Measurements from ENCODE around the gene LRRC8C. TPM values are rescaled to one million over a fixed set of nuclear protein-coding genes. Genes with fewer than 3 reads are reported as not detected.

The LRRC8C gene
- total and polyA plus RNA-seq, 10 of the 15 experiments (the other 5 are each of a cell fraction or from before 2014, with no cell fraction given) = 2.3 to 16.3 (median 10.8) TPM

GRCh38 chr1:89667691-89668090 is 34.8 kb downstream of the LRRC8C start:
- intact Hi-C loops (cut with micrococcal nuclease; ENCODE audit: unreplicated experiment) (no loop called here), in situ Hi-C loops (cut with MboI) (no loop called here)
- BruUV-seq (replicated peaks) = no TSS peak
- H3K79me2 ChIP-seq (ENCODE audit: control insufficient read depth, insufficient read depth, low read length) = peaks cover 36% of the 10 kb centered on the region
- H4K20me1 ChIP-seq (ENCODE audit: control insufficient read depth, insufficient read depth) = no peaks in the 10 kb centered on the region
- FAIRE-seq = no peak
- no peaks in the 10 kb centered on the region for H3K36me3 ChIP-seq (ENCODE audit: control insufficient read depth in 2 of 2, insufficient read depth in 2 of 2, low read length in 1 of 2)
- peak overlapping the region; percentile 13; the same call in 1 of the 2 replicates for H3K27ac ChIP-seq (ENCODE audit: control insufficient read depth, insufficient read depth)
- ChIA-PET CTCF (interaction anchor here (0.7 to 5.4 kb wide), 10 partner anchors 8 to 95 kb away, joined by 3 to 68 read pairs (median 3); no protein-coding TSS in a partner anchor), RAD21 (ENCODE audit: unreplicated experiment) (interaction anchor here (0.8 to 6.7 kb wide), 16 partner anchors 9 to 97 kb away, joined by 3 to 76 read pairs (median 4); no protein-coding TSS in a partner anchor), SMC1A (ENCODE audit: uncharacterized antibody, unreplicated experiment) (interaction anchor here (0.7 to 15.5 kb wide), 10 partner anchors 8 to 96 kb away, joined by 3 to 353 read pairs (median 6); partner anchors contain the start of gene LRRC8C), POLR2A (interaction anchor here (1.0 to 6.6 kb wide), 9 partner anchors 9 to 95 kb away, joined by 3 to 57 read pairs (median 4); no protein-coding TSS in a partner anchor)
- peaks cover 37% of the 10 kb centered on the region for H3K4me1 ChIP-seq (ENCODE audit: control insufficient read depth, insufficient read depth, low read length)
- TF ChIP-seq IKZF1 (conservative IDR thresholded peaks at IDR 0.05) = no peak
- TF ChIP-seq RELA (IDR thresholded peaks at IDR 0.05; ENCODE audit: borderline replicate concordance, partially characterized antibody) = no peak
- TF ChIP-seq SREBF2 (IDR thresholded peaks at IDR 0.05; ENCODE audit: low read length) = no peak
- TF ChIP-seq CHD4 (IDR thresholded peaks at IDR 0.05) = no peak
- TF ChIP-seq, protein P1, sequence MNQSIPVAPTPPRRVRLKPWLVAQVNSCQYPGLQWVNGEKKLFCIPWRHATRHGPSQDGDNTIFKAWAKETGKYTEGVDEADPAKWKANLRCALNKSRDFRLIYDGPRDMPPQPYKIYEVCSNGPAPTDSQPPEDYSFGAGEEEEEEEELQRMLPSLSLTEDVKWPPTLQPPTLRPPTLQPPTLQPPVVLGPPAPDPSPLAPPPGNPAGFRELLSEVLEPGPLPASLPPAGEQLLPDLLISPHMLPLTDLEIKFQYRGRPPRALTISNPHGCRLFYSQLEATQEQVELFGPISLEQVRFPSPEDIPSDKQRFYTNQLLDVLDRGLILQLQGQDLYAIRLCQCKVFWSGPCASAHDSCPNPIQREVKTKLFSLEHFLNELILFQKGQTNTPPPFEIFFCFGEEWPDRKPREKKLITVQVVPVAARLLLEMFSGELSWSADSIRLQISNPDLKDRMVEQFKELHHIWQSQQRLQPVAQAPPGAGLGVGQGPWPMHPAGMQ (IDR thresholded peaks at IDR 0.05; ENCODE audit: borderline replicate concordance) = no peak
- no peak for TF ChIP-seq NR2C2 (IDR thresholded peaks at IDR 0.05; ENCODE audit: borderline replicate concordance, control insufficient read depth, insufficient read length, low read depth)
- TF ChIP-seq ATF2 (IDR thresholded peaks at IDR 0.05; ENCODE audit: low read length) = no peak
- no peak for TF ChIP-seq RELB (IDR thresholded peaks at IDR 0.05; ENCODE audit: low read depth)
- no peak for TF ChIP-seq ATF7 (IDR thresholded peaks at IDR 0.05; ENCODE audit: low read depth)
- no peak for TF ChIP-seq KDM1A (IDR thresholded peaks at IDR 0.05; ENCODE audit: borderline replicate concordance)
- TF ChIP-seq, protein P2, sequence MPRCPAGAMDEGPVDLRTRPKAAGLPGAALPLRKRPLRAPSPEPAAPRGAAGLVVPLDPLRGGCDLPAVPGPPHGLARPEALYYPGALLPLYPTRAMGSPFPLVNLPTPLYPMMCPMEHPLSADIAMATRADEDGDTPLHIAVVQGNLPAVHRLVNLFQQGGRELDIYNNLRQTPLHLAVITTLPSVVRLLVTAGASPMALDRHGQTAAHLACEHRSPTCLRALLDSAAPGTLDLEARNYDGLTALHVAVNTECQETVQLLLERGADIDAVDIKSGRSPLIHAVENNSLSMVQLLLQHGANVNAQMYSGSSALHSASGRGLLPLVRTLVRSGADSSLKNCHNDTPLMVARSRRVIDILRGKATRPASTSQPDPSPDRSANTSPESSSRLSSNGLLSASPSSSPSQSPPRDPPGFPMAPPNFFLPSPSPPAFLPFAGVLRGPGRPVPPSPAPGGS (IDR thresholded peaks at IDR 0.05; ENCODE audit: borderline replicate concordance, insufficient read depth, low read depth, low read length, poor library complexity, severe bottlenecking) = no peak
- TF ChIP-seq HCFC1 (IDR thresholded peaks at IDR 0.05; ENCODE audit: low read length) = no peak
- no peak overlapping the region for H3K9ac ChIP-seq (ENCODE audit: control insufficient read depth, insufficient read depth, low read length)
- no peak for ATAC-seq
- WGBS (ENCODE audit: insufficient coverage, insufficient replicate concordance, low lambda C conversion rate, missing lambda C conversion rate) = 0% methylated on average over 1 of the region's 1 CpG
- no peaks in the 10 kb centered on the region; the same call in 1 of the 3 replicates for H3K9me3 ChIP-seq (replicated peaks; ENCODE audit: control insufficient read depth, insufficient read depth, low read length)
- DNase-seq (ENCODE audit: low read depth, low spot score) = no peak
- H3K4me3 ChIP-seq = no peak overlapping the region
- H2AFZ ChIP-seq (ENCODE audit: control insufficient read depth, low read depth, low read length) = no peak overlapping the region
- H3K27me3 ChIP-seq (replicated peaks in 1 of 2; ENCODE audit: control insufficient read depth in 2 of 2, insufficient read depth in 2 of 2, low read length in 1 of 2) = no peaks in the 10 kb centered on the region
- no peak overlapping the region for H3K4me2 ChIP-seq (ENCODE audit: control insufficient read depth, insufficient read depth)
